Testis (tissue), 3 donors: ENCODE results near the gene AHCY. TPM values are rescaled to one million over a fixed set of nuclear protein-coding genes. Genes with fewer than 3 reads are reported as not detected.
"Not testable (repeated sequence)": the region's sequence is repeated elsewhere in the genome, so short reads cannot be mapped to it uniquely, and the experiment has no call there.

Source experiments
- DNase-seq: peaks from one replicate; pipeline ENCODE4 v3.0.0-alpha.2; 2019
- H3K27ac ChIP-seq, 2 donors: fragments of 200-600 bp; sonication (generic); one replicate each; pipeline ENCODE4 v1.5.1; 2019
- H3K27me3 ChIP-seq: fragments of 200-600 bp; sonication (generic); one replicate; pipeline ENCODE4 v1.5.1; 2019
- H3K36me3 ChIP-seq: fragments of 200-600 bp; sonication (generic); one replicate; pipeline ENCODE4 v1.5.1; 2017; ENCODE audit warnings: low read depth; ENCODE audit errors: missing control alignments
- H3K4me1 ChIP-seq: fragments of 200-600 bp; sonication (generic); one replicate; pipeline ENCODE4 v1.5.1; 2019
- H3K4me3 ChIP-seq, 2 donors: fragments of 200-600 bp; sonication (generic); one replicate each; pipeline ENCODE4 v1.5.1; 2017 to 2019
- H3K9me3 ChIP-seq: fragments of 200-600 bp; sonication (generic); one replicate; pipeline ENCODE4 v1.5.1; 2017
- POLR2A ChIP-seq: fragments of 450-650 bp; IDR thresholded peaks from one replicate; pipeline ENCODE4 v1.6.1; 2017; ENCODE audit warnings: antibody characterized with exemption, mild to moderate bottlenecking, moderate library complexity
- WGBS, 2 donors: methylation state at CpG; one replicate each; pipeline ENCODE4 v1.1.5; 2018; 5-methylcytosine and 5-hydroxymethylcytosine counted together
- intact Hi-C: fragments of 100-400 bp; cut with DNase I; formaldehyde crosslinking; loops from one replicate; pipeline ENCODE4 v1.15.1; 2023; ENCODE audit warnings: low total_unique reads
- polyA plus RNA-seq: library from polyadenylated mRNA; stranded (reverse); fragments of 350-450 nt; fragmentation: Illumina TruSeq; extraction: RNeasy Lipid Tissue Mini Kit (QIAGEN cat#74804); gene quantifications from one replicate; pipeline ENCODE4 v1.2.3, GENCODE V29; 2014; ENCODE audit warnings: low read depth, low replicate concordance; ENCODE audit not compliant: insufficient read depth
- total RNA-seq, 2 donors: library from RNA; depleted of rRNA; stranded (reverse); fragments of >200 nt; gene quantifications; one replicate each; pipeline ENCODE4 v1.2.3, GENCODE V29; 2016
- TF ChIP-seq, protein P1 (sequence below), 3 experiments: fragments of 450-650 bp in 2 of 3; fragments of 200-600 bp in 1 of 3; sonication (generic) in 1 of 3; IDR thresholded peaks; one replicate each; pipeline ENCODE4 v1.5.1; 2016 to 2019; ENCODE audit warnings: antibody characterized with exemption in 3 of 3, mild to moderate bottlenecking in 2 of 3, moderate library complexity in 1 of 3

The AHCY gene
- total and polyA plus RNA-seq, 3 donors from 2014 or later = 127 to 237 (median 178) TPM

- no peak for TF ChIP-seq POLR2A
- TF ChIP-seq, protein P1, sequence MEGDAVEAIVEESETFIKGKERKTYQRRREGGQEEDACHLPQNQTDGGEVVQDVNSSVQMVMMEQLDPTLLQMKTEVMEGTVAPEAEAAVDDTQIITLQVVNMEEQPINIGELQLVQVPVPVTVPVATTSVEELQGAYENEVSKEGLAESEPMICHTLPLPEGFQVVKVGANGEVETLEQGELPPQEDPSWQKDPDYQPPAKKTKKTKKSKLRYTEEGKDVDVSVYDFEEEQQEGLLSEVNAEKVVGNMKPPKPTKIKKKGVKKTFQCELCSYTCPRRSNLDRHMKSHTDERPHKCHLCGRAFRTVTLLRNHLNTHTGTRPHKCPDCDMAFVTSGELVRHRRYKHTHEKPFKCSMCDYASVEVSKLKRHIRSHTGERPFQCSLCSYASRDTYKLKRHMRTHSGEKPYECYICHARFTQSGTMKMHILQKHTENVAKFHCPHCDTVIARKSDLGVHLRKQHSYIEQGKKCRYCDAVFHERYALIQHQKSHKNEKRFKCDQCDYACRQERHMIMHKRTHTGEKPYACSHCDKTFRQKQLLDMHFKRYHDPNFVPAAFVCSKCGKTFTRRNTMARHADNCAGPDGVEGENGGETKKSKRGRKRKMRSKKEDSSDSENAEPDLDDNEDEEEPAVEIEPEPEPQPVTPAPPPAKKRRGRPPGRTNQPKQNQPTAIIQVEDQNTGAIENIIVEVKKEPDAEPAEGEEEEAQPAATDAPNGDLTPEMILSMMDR (IDR thresholded peaks at IDR 0.05) = no peak
- no peaks in the 10 kb centered on the region for H3K27me3 ChIP-seq
- intact Hi-C loops = no loop called here
- no peak overlapping the region for H3K4me3 ChIP-seq
- H3K36me3 ChIP-seq = no peaks in the 10 kb centered on the region
- 45 to 57% methylated on average over 9 of the region's 9 CpGs for WGBS, 2 donors
- peak overlapping the region; percentile 68 to 75 for H3K27ac ChIP-seq
- peaks cover 13% of the 10 kb centered on the region for H3K4me1 ChIP-seq
- no peaks in the 10 kb centered on the region for H3K9me3 ChIP-seq
- peak; percentile 63 for DNase-seq
These were observed 40.5 kb downstream of the AHCY start for GRCh38 chr20:34262488-34263288.

- WGBS, 2 donors = 93 to 98% methylated on average over 5 of the region's 5 CpGs
- no peak overlapping the region for H3K4me3 ChIP-seq
- peaks cover 13% of the 10 kb centered on the region for H3K4me1 ChIP-seq
- intact Hi-C loops = no loop called here
- H3K27me3 ChIP-seq = no peaks in the 10 kb centered on the region
- no peaks in the 10 kb centered on the region for H3K9me3 ChIP-seq
- DNase-seq = no peak
- no peak overlapping the region for H3K27ac ChIP-seq
- TF ChIP-seq, protein P1 (IDR thresholded peaks at IDR 0.05) = no peak
- TF ChIP-seq POLR2A = no peak
- H3K36me3 ChIP-seq = no peaks in the 10 kb centered on the region
These were observed 42.8 kb downstream of the AHCY start for GRCh38 chr20:34260208-34260942.

- DNase-seq = no peak
- intact Hi-C loops = no loop called here
- Histone ChIP-seq H3K4me1 (peaks cover 6% of the 10 kb centered on the region), H3K27me3 (no peaks in the 10 kb centered on the region), H3K36me3 (no peaks in the 10 kb centered on the region), H3K9me3 (no peaks in the 10 kb centered on the region), H3K4me3 (no peak overlapping the region), H3K27ac (no peak overlapping the region)
- WGBS, 2 donors = 80 to 89% methylated on average over 5 of the region's 5 CpGs
- no peak for TF ChIP-seq POLR2A
- TF ChIP-seq, protein P1 (IDR thresholded peaks at IDR 0.05) = no peak
These were observed 46.5 kb downstream of the AHCY start for GRCh38 chr20:34256629-34257124.

GRCh38 chr20:34254979-34255378 is 48.2 kb downstream of the AHCY start:
- H3K27ac ChIP-seq = no peak overlapping the region
- no peak for DNase-seq
- H3K27me3 ChIP-seq = no peaks in the 10 kb centered on the region
- intact Hi-C loops = no loop called here
- WGBS, 2 donors = 87 to 95% methylated on average over 1 of the region's 1 CpG
- peaks cover 10% of the 10 kb centered on the region for H3K4me1 ChIP-seq
- no peaks in the 10 kb centered on the region for H3K9me3 ChIP-seq
- no peaks in the 10 kb centered on the region for H3K36me3 ChIP-seq
- no peak for TF ChIP-seq POLR2A
- TF ChIP-seq, protein P1 (IDR thresholded peaks at IDR 0.05) = no peak
- H3K4me3 ChIP-seq = no peak overlapping the region

DNA sequence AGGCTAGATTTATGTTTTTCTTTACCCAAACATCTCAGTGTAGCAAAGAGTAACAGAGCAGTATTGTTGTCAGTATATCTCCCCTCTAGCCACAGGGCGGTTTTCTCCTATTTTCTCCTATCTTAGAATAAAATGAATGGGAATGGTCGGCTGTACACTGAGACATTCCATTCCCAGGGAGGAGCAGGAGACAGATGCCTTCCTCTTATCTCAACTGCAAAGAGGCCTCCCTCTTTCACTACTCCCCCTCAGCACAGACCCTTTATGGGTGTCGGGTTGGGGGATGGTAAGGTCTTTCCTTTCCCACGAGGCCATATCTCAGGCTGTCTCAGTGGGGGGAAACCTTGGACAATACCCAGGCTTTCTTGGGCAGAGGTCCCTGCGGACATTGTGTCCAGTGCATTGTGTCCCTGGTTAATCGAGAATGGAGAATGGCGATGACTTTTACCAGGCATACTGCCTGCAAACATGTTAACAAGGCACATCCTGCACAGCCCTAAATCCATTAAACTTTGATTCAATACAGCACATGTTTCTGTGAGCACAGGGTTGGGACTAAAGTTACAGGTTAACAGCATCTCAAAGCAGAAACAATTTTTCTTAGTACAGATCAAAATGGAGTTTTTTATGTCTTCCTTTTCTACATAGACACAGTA is 50.6 kb downstream of the AHCY start:
- peak; percentile 80 for DNase-seq
- intact Hi-C loops, H3K9me3 ChIP-seq, H3K36me3 ChIP-seq, H3K27me3 ChIP-seq, H3K4me3 ChIP-seq: not testable (repeated sequence)
- 34 to 35% methylated on average over 7 of the region's 7 CpGs for WGBS, 2 donors
- peak overlapping the region; percentile 36 to 63 for H3K27ac ChIP-seq
- peaks cover 13% of the 10 kb centered on the region for H3K4me1 ChIP-seq
